Right atrium auricular region (tissue), 2 donors: ENCODE data around the gene RNU5D-1. TPM values are rescaled to one million over a fixed set of nuclear protein-coding genes. Genes with fewer than 3 reads are reported as not detected.

ENCODE experiments used
- DNase-seq: peaks from one replicate; pipeline ENCODE4 v3.0.0-alpha.2; 2019; ENCODE audit warnings: low spot score
- H3K27ac ChIP-seq, 2 donors: fragments of 200-600 bp; sonication (generic); 1 replicate in 1 of 2; 2 replicates in 1 of 2; pipeline ENCODE4 v1.5.1; 2016 to 2019
- H3K27me3 ChIP-seq, 2 donors: fragments of 200-600 bp; sonication (generic); one replicate each; pipeline versions ENCODE4 v1.5.1 to v1.6.0; 2017 to 2019
- H3K36me3 ChIP-seq: fragments of 200-600 bp; sonication (generic); one replicate; pipeline ENCODE4 v1.5.1; 2016
- H3K4me1 ChIP-seq, 2 donors: fragments of 200-600 bp; sonication (generic); one replicate each; pipeline versions ENCODE4 v1.5.1 to v1.6.0; 2017 to 2019
- H3K4me3 ChIP-seq, 2 donors: fragments of 200-600 bp; sonication (generic); 1 replicate in 1 of 2; 2 replicates in 1 of 2; pipeline ENCODE4 v1.5.1; 2017 to 2019; ENCODE audit warnings: mild to moderate bottlenecking in 1 of 2, moderate library complexity in 1 of 2
- H3K9me3 ChIP-seq, 2 donors: fragments of 200-600 bp; sonication (generic); one replicate each; pipeline ENCODE4 v1.5.1; 2019
- total RNA-seq, 2 donors: library from RNA; depleted of rRNA; stranded (reverse); fragments of >200 nt; gene quantifications; one replicate each; pipeline ENCODE4 v1.1.0, GENCODE V29; 2016
- TF ChIP-seq, protein P1 (sequence below), 2 donors: fragments of 200-600 bp; sonication (generic); IDR thresholded peaks; one replicate each; pipeline ENCODE4 v1.5.1; 2019; ENCODE audit warnings: antibody characterized with exemption in 2 of 2

The RNU5D-1 gene
- total RNA-seq, 2 donors from 2014 or later: not detected

DNA sequence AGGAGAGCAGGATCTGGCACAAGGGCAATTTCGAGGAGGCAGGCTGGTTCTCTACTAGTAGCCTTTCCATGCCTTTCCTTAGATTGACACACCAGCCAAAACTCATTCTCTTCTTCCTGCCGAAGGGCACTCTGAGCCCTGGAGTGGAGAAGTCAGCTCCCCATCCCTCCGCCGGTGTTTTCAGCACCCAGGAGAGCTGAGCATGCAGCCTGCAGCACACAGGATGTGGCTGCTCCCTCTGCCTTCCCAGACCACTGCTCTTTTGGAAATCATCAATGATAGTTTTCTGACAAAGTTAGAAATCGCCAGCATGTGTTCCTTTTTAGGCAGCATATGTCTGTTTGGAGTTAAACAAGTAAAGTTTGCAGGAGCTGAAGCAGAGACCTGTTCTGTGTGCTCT, 11.7 kb downstream of the RNU5D-1 start:
- Histone ChIP-seq H3K4me1 (peaks cover 0 to 6% of the 10 kb centered on the region in 2 donors), H3K27ac (no peak overlapping the region), H3K36me3 (no peaks in the 10 kb centered on the region), H3K27me3 (no peaks in the 10 kb centered on the region), H3K4me3 (no peak overlapping the region), H3K9me3 (no peaks in the 10 kb centered on the region)
- TF ChIP-seq, protein P1, sequence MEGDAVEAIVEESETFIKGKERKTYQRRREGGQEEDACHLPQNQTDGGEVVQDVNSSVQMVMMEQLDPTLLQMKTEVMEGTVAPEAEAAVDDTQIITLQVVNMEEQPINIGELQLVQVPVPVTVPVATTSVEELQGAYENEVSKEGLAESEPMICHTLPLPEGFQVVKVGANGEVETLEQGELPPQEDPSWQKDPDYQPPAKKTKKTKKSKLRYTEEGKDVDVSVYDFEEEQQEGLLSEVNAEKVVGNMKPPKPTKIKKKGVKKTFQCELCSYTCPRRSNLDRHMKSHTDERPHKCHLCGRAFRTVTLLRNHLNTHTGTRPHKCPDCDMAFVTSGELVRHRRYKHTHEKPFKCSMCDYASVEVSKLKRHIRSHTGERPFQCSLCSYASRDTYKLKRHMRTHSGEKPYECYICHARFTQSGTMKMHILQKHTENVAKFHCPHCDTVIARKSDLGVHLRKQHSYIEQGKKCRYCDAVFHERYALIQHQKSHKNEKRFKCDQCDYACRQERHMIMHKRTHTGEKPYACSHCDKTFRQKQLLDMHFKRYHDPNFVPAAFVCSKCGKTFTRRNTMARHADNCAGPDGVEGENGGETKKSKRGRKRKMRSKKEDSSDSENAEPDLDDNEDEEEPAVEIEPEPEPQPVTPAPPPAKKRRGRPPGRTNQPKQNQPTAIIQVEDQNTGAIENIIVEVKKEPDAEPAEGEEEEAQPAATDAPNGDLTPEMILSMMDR (IDR thresholded peaks at IDR 0.05): no peak
- DNase-seq: no peak

DNA sequence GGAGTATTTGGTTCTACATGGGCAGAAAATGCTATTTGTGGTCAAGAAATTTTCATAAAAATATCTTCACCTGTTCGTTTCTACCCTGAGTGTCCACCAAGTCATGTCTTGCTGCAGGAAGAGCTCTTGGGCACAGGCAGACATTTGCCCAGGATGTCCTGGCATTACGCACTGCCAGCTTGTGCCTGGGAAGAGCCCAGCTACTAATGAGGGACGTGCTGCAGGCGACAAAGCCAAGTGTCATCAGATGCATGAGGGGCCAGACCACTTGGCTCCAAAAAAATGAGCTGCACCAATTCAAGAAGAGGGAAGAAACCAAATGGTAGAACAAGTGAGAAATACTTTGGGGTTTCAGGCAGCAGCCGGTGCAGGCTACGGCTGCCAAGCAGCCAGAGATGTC, 12.9 kb downstream of the RNU5D-1 start:
- no peaks in the 10 kb centered on the region for H3K27me3 ChIP-seq
- no peaks in the 10 kb centered on the region for H3K36me3 ChIP-seq
- H3K4me3 ChIP-seq: no peak overlapping the region
- DNase-seq: no peak
- no peaks in the 10 kb centered on the region for H3K9me3 ChIP-seq
- H3K27ac ChIP-seq: no peak overlapping the region
- TF ChIP-seq, protein P1 (IDR thresholded peaks at IDR 0.05): no peak
- H3K4me1 ChIP-seq: peaks cover 0 to 6% of the 10 kb centered on the region in 2 donors

DNA sequence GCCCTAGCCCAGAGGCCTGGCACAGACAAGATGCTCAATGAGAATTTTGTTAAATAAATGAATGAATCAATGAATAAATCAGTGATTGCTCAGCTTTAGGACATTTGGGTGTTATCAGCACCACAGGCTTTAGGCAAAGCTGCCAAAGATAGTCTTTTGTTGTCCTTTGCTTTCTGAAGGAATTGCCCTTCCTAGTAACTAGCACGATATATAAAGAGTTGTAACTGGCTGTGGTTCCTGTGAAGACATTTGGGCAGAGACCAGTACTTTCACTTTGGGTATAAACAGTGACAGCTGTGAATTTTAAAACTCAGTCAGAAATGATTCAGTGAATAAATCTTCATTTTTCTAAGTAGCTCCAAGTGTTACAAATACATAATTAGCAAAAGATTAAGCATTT, 13.3 kb downstream of the RNU5D-1 start:
- Histone ChIP-seq H3K36me3 (no peaks in the 10 kb centered on the region), H3K27me3 (no peaks in the 10 kb centered on the region), H3K27ac (no peak overlapping the region), H3K4me1 (peaks cover 0 to 6% of the 10 kb centered on the region in 2 donors), H3K4me3 (no peak overlapping the region), H3K9me3 (no peaks in the 10 kb centered on the region)
- TF ChIP-seq, protein P1 (IDR thresholded peaks at IDR 0.05): no peak
- DNase-seq: no peak

DNA sequence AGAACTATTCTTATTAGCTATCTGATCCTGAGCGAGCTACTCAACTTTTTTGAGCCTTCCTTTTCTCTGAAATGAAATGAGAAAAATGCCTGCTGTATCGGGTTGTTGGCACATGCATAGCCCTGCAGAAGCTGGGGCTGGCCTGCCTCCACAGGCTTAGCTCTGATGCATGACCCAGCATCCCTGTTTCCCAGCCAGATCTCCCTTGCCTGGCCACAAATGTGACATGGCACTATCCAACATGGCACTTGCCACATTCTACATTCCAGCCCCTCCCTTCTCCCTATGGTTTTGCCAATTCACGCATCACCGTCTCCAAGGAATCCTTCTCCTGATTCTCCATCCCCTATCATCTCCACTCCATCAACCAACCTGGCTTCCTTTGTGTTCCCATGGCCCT, 13.8 kb downstream of the RNU5D-1 start:
- H3K27ac ChIP-seq: no peak overlapping the region
- H3K4me1 ChIP-seq: peaks cover 0 to 6% of the 10 kb centered on the region in 2 donors
- DNase-seq: no peak
- H3K27me3 ChIP-seq: no peaks in the 10 kb centered on the region
- TF ChIP-seq, protein P1 (IDR thresholded peaks at IDR 0.05): no peak
- H3K9me3 ChIP-seq: no peaks in the 10 kb centered on the region
- no peak overlapping the region for H3K4me3 ChIP-seq
- H3K36me3 ChIP-seq: no peaks in the 10 kb centered on the region

DNA sequence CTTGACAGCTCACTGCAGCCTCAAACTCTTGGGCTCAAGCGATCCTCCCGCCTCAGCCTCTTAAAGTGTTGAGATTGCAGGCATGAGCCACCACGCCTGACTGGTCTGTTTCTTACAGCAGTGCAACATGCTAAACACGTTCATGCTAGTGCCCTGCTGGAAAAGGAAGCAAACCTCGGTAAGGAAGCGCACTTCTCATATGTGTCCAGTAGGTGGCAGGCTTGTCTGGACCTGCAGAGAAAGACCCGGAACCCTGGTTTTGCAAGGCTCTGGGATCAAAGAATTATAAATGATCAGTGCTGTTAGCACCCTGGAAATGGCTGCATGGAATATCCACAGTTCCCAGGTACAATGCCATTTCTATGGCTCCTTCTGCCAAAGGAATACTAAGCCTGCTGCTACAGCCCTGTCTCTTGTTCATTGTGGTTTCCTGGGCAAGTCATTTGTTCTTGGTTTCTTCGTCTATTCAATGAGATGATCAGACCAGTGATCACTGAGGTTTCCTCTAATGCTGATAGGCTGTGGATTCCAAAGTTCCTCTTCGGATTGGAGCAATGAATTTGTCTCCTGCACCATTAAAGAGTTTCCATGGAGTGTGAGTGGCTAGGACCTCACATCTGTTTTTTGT, 15.9 kb downstream of the RNU5D-1 start:
- H3K9me3 ChIP-seq: no peaks in the 10 kb centered on the region
- H3K36me3 ChIP-seq: no peaks in the 10 kb centered on the region
- H3K27ac ChIP-seq: no peak overlapping the region
- TF ChIP-seq, protein P1 (IDR thresholded peaks at IDR 0.05): peak; percentile 90 to 91
- no peak overlapping the region for H3K4me3 ChIP-seq
- DNase-seq: peak; percentile 81
- H3K27me3 ChIP-seq: no peaks in the 10 kb centered on the region
- H3K4me1 ChIP-seq: peaks cover 0 to 6% of the 10 kb centered on the region in 2 donors

DNA sequence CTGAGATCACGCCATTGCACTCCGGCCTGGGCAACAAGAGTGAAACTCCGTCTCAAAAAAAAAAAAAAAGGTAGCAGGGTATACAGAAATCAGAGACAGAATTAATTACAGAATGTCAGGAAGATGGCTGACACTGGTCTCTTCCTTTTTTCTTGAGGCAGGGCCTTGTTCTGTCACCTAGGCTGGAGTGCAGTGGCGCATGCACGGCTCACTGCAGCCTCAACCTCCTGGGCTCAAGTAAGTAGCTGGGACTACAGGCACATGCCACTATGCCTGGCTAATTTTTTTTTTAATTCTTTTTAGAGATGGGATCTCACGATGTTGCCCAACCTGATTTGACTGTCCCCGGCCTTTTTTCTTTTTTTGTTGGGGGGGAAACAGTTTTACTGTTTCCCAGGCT, 16.4 kb downstream of the RNU5D-1 start:
- DNase-seq: no peak
- no peak overlapping the region for H3K27ac ChIP-seq

More for the DNA sequence above, 16.4 kb downstream of the RNU5D-1 start:
- H3K36me3 ChIP-seq: no peaks in the 10 kb centered on the region
- H3K4me1 ChIP-seq: peaks cover 0 to 6% of the 10 kb centered on the region in 2 donors
- no peaks in the 10 kb centered on the region for H3K9me3 ChIP-seq
- no peak overlapping the region for H3K4me3 ChIP-seq
- TF ChIP-seq, protein P1 (IDR thresholded peaks at IDR 0.05): no peak
- no peaks in the 10 kb centered on the region for H3K27me3 ChIP-seq
